Esophagus muscularis mucosa (tissue), 4 donors: ENCODE data around the gene MFRP. TPM values are rescaled to one million over a fixed set of nuclear protein-coding genes. Genes with fewer than 3 reads are reported as not detected.

ENCODE experiments used
- DNase-seq: peaks from one replicate; pipeline ENCODE4 v3.0.0-alpha.2; 2017; ENCODE audit errors: extremely low spot score
- H3K27ac ChIP-seq, 4 donors: fragments of 200-600 bp; sonication (generic); replicated peaks in 1 of 4; 1 replicate in 3 of 4; 2 replicates in 1 of 4; pipeline ENCODE4 v1.5.1; 2016 to 2019; ENCODE audit warnings: mild to moderate bottlenecking in 1 of 4
- H3K27me3 ChIP-seq, 4 donors: fragments of 200-600 bp; sonication (generic); one replicate each; pipeline versions ENCODE4 v1.5.1 to v1.6.0; 2016 to 2019
- H3K36me3 ChIP-seq, 4 donors: fragments of 200-600 bp; sonication (generic); one replicate each; pipeline ENCODE4 v1.5.1; 2016 to 2019
- H3K4me1 ChIP-seq, 4 donors: fragments of 200-600 bp; sonication (generic); one replicate each; pipeline ENCODE4 v1.5.1; 2016 to 2019
- H3K4me3 ChIP-seq, 4 donors: fragments of 200-600 bp; sonication (generic); 1 replicate in 2 of 4; 2 replicates in 2 of 4; pipeline ENCODE4 v1.5.1; 2016 to 2019; ENCODE audit warnings: mild to moderate bottlenecking in 4 of 4, moderate library complexity in 1 of 4
- H3K9me3 ChIP-seq, 4 donors: fragments of 200-600 bp; sonication (generic); 1 replicate in 3 of 4; 2 replicates in 1 of 4; pipeline ENCODE4 v1.5.1; 2016 to 2019
- EP300 ChIP-seq: sonication (generic); formaldehyde crosslinking; IDR thresholded peaks from one replicate; pipeline ENCODE4 v1.6.1; 2017; ENCODE audit warnings: antibody characterized with exemption
- POLR2A ChIP-seq: fragments of 450-650 bp; IDR thresholded peaks from one replicate; pipeline ENCODE4 v1.6.1; 2017; ENCODE audit warnings: antibody characterized with exemption, moderate library complexity, mild to moderate bottlenecking, low read depth
- POLR2AphosphoS5 ChIP-seq, 2 donors: sonication (generic); formaldehyde crosslinking; IDR thresholded peaks; one replicate each; pipeline ENCODE4 v1.6.1; 2017; ENCODE audit warnings: antibody characterized with exemption in 2 of 2
- WGBS: methylation state at CpG from one replicate; pipeline ENCODE4 v1.1.5; 2018; 5-methylcytosine and 5-hydroxymethylcytosine counted together
- intact Hi-C: fragments of 100-400 bp; cut with DNase I; formaldehyde crosslinking; loops from one replicate; pipeline ENCODE4 v1.15.1; 2023
- total RNA-seq, 4 donors: library from RNA; depleted of rRNA; stranded (reverse); fragments of >200 nt; gene quantifications; one replicate each; pipeline versions ENCODE4 v1.1.0 to v1.2.1, GENCODE V29; 2016
- TF ChIP-seq, protein P1 (sequence below), 3 experiments: fragments of 200-600 bp in 2 of 3; fragments of 450-650 bp in 1 of 3; sonication (generic) in 2 of 3; IDR thresholded peaks; one replicate each; pipeline ENCODE4 v1.5.1; 2017 to 2019; ENCODE audit warnings: antibody characterized with exemption in 3 of 3, mild to moderate bottlenecking in 2 of 3, moderate library complexity in 1 of 3

MFRP gene
- total RNA-seq, 4 donors from 2014 or later = 0.11 TPM; not detected in 3

DNA sequence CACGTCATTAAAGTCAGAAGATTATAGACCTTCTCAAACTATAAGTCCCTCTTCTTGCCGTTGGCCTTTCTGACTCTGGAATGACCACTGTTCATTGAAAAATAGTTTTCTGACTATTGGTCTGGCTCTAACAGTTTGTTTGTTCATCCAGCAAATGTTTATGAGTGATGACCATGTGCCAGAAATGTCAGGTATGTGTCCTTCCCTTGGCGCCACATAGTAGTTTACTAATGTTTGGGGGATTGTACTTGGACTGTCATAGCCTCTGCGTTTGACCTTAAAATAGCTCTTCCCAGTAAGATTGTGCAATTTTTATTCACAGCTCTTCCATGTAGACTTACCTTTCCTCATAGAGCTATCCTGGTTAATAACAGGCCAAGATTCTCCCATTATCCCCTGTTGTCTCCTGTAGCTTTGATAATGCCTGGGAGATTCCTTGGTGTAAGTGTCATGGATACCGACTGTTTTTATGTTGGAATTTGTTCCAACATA, 43.2 kb downstream of the MFRP start:
- WGBS = 72% methylated on average over 5 of the region's 5 CpGs
- Histone ChIP-seq H3K9me3 (no peaks in the 10 kb centered on the region), H3K27ac (peak overlapping the region; percentile 51 to 98 (median 88)), H3K27me3 (no peaks in the 10 kb centered on the region), H3K4me1 (peaks cover 18 to 78% (median 73%) of the 10 kb centered on the region in 4 donors), H3K36me3 (peaks cover 11 to 77% (median 54%) of the 10 kb centered on the region in 4 donors), H3K4me3 (no peak overlapping the region)
- intact Hi-C loops = no loop called here
- DNase-seq = no peak
- TF ChIP-seq POLR2AphosphoS5 (IDR thresholded peaks at IDR 0.05) = peak in 1 of 2 donors; percentile 52
- TF ChIP-seq, protein P1, sequence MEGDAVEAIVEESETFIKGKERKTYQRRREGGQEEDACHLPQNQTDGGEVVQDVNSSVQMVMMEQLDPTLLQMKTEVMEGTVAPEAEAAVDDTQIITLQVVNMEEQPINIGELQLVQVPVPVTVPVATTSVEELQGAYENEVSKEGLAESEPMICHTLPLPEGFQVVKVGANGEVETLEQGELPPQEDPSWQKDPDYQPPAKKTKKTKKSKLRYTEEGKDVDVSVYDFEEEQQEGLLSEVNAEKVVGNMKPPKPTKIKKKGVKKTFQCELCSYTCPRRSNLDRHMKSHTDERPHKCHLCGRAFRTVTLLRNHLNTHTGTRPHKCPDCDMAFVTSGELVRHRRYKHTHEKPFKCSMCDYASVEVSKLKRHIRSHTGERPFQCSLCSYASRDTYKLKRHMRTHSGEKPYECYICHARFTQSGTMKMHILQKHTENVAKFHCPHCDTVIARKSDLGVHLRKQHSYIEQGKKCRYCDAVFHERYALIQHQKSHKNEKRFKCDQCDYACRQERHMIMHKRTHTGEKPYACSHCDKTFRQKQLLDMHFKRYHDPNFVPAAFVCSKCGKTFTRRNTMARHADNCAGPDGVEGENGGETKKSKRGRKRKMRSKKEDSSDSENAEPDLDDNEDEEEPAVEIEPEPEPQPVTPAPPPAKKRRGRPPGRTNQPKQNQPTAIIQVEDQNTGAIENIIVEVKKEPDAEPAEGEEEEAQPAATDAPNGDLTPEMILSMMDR (IDR thresholded peaks at IDR 0.05) = no peak
- no peak for TF ChIP-seq EP300

DNA sequence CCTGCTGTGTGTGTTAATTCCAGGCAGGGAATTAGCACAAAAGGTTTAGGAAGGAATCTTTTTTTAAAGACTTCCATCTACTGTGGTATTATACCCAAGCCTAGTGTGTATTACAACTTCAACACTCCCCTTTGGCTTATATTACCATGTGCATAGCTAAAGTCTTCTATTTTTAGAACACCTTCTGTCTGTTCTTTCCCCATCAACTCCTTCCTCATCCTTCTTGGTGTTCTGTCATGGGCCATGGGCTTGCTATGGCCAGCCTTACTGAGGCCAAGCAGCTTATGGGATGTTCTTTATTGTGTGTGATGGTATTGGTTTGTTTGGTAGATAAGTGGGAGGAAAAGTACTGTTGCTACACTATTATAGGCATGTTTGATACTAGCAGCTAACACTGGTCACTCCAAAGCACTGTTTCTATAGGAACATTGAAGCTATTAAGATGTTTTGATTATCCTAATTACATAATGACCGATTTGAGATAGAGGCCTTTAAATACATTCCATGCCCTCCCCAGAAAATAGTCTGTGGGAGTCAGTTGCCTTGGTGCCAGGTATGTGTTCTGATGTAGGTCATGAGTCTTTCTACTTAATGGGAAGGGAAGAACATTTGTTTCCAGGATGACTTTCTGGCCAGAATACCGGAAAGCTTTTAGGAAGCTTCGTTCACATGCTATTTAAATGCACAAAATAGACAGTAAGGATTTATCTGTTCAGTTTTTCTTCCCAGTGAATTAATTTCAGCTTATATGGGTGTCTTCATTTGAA, 46.1 kb downstream of the MFRP start:
- no peak for DNase-seq
- H3K27ac ChIP-seq = peak overlapping the region; percentile 60 to 98 (median 76)
- no peak overlapping the region for H3K4me3 ChIP-seq
- H3K4me1 ChIP-seq = peaks cover 22 to 66% (median 61%) of the 10 kb centered on the region in 4 donors
- no peaks in the 10 kb centered on the region for H3K27me3 ChIP-seq
- no peak for TF ChIP-seq EP300
- TF ChIP-seq POLR2AphosphoS5 (IDR thresholded peaks at IDR 0.05) = peak in 1 of 2 donors; percentile 40
- 49% methylated on average over 3 of the region's 3 CpGs for WGBS
- no peaks in the 10 kb centered on the region for H3K9me3 ChIP-seq
- intact Hi-C loops = no loop called here
- peaks cover 11 to 75% (median 58%) of the 10 kb centered on the region in 4 donors for H3K36me3 ChIP-seq

DNA sequence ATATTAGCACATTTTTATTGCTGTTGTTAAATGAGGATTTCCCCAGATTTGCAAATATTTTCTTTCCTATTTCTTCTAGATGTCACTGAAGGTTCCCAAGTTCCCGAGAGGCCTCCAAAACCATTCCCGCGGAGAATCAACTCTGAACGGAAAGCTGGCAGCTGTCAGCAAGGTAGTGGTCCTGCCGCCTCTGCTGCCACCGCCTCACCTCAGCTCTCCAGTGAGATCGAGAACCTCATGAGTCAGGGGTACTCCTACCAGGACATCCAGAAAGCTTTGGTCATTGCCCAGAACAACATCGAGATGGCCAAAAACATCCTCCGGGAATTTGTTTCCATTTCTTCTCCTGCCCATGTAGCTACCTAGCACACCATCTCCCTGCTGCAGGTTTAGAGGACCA, 47.1 kb downstream of the MFRP start:
- DNase-seq = no peak
- Histone ChIP-seq H3K36me3 (peaks cover 11 to 72% (median 53%) of the 10 kb centered on the region in 4 donors), H3K9me3 (no peaks in the 10 kb centered on the region), H3K4me1 (peaks cover 22 to 60% (median 56%) of the 10 kb centered on the region in 4 donors), H3K4me3 (no peak overlapping the region), H3K27ac (peak overlapping the region; percentile 60 to 98 (median 76)), H3K27me3 (no peaks in the 10 kb centered on the region)
- TF ChIP-seq POLR2AphosphoS5 (IDR thresholded peaks at IDR 0.05) (no peak), POLR2A (no peak), EP300 (no peak)
- TF ChIP-seq, protein P1 (IDR thresholded peaks at IDR 0.05) = no peak
- intact Hi-C loops = no loop called here
- WGBS = 93% methylated on average over 9 of the region's 9 CpGs

DNA sequence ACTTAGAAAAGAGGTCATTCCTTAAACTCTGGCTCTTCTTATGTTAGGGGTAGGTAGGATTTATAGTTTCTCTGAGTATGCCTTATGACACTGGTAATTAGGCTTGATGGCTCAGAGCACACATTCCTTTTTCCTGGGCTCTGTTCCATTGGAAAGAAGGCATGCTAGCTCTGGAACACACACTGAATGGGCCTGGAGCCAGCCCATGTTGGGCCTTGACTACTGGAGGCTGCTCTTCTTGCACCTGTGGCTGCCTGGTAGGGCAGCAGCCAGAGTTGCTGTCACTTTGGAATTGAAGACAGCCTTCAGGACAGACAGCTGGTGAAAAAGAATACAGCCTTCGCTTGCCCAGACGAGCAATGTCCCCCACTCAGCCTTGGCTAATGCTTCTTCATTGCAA, 47.8 kb downstream of the MFRP start:
- Histone ChIP-seq H3K9me3 (no peaks in the 10 kb centered on the region), H3K4me1 (peaks cover 22 to 59% (median 55%) of the 10 kb centered on the region in 4 donors), H3K27me3 (no peaks in the 10 kb centered on the region), H3K4me3 (no peak overlapping the region), H3K36me3 (peaks cover 11 to 68% (median 46%) of the 10 kb centered on the region in 4 donors), H3K27ac (peak overlapping the region; percentile 74 to 98 (median 77))
- 80% methylated on average over 2 of the region's 2 CpGs for WGBS
- no peak for TF ChIP-seq EP300
- TF ChIP-seq, protein P1 (IDR thresholded peaks at IDR 0.05) = no peak
- TF ChIP-seq POLR2A = no peak
- TF ChIP-seq POLR2AphosphoS5 (IDR thresholded peaks at IDR 0.05) = peak; percentile 58 to 72
- intact Hi-C loops = no loop called here
- no peak for DNase-seq

DNA sequence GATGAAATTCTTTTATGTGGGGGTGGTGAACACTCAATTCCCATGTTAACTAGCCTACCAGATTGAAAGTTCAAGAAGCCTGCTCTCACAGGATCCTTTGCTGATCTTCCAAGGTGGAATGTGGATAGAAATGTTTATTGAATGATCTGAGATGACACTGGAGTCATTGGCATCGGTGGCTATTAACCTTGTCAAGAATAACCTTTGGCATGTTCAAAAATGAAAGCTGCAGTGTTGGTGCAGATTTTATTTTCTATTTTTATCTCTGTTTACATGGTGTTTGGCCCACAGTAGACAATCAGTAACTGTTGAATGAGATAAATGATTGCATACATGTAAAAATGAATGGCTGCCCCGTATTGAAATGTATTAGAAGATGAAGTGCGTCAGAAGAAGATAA, 48.6 kb downstream of the MFRP start:
- no peaks in the 10 kb centered on the region for H3K9me3 ChIP-seq
- no peak for TF ChIP-seq POLR2A
- TF ChIP-seq POLR2AphosphoS5 (IDR thresholded peaks at IDR 0.05) = no peak
- TF ChIP-seq EP300 = no peak
- TF ChIP-seq, protein P1 (IDR thresholded peaks at IDR 0.05) = no peak
- DNase-seq = no peak
- WGBS = 65% methylated on average over 3 of the region's 3 CpGs
- peaks cover 22 to 53% (median 52%) of the 10 kb centered on the region in 4 donors for H3K4me1 ChIP-seq
- H3K27ac ChIP-seq = peak overlapping the region; percentile 74 to 98 (median 77)
- no peaks in the 10 kb centered on the region for H3K27me3 ChIP-seq
- intact Hi-C loops = no loop called here
- H3K4me3 ChIP-seq = no peak overlapping the region
- peaks cover 11 to 61% (median 40%) of the 10 kb centered on the region in 4 donors for H3K36me3 ChIP-seq
